ENCODE data around the gene TLE3. TPM values are rescaled to one million over a fixed set of nuclear protein-coding genes. Genes with fewer than 3 reads are reported as not detected.

The TLE3 gene
- total RNA-seq (2021; fragmentation: NEBNext Ultra II Directional; extraction: Animal tissue kit (Norgen Biotek cat#: 25700)): 10 to 100 TPM in 4 of 6 experiments, 1 to 10 TPM in 2; 6.0 to 17.6 (median 13.8) TPM
- long read RNA-seq, partial matches to known transcripts: 0 of 5 reads
- long read RNA-seq, other reads (novel, unspliced or antisense): 5 of 5 reads

DNA sequence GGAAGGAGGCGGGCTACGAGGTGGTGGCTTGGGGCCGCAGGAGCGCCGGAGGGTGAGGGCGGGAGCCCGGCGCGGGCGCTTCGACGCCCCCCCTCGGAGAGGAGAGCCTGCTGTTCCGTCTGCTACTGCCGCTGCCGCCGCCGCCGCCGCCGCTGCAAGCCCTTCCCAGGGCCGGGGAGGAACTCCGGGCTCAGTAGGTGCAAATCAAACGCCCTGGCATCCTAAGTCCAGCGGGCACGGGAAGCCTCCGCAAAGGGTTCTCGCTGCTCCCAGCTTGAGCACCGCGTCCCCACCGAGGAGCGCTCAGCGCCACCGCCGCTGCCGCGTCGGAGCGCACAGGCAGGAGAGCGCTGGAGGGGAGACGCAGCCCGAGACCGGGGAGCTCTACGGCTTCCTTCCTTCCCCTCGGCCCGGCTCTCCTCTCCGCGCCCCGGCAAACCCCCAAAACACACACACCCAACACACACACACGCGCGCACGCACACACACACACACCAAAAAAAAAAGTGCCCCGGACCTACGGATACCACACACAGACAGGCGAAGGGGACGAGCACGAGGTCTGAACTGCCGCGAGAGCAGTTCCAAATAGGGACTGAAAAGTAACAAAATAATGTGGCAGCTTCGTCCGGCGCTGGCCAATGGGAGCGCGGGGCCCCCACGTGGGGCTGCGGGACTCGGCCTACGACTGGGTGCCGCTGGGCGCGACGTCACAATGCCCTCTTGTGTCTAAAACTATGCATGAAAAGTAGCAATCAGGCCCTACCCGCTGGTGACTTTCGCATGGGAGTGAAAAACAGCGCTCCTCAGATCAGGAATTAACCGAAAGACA lies at the start of gene TLE3:
Gene TLE3, minus strand, starts transcription at position 597 of the 832 bp plus-strand sequence. CDS start 1,119 bp downstream, outside the sequence.
- H3K9me3 Mint-ChIP-seq: no peaks in the 10 kb centered on the region
- peaks cover 8% of the 10 kb centered on the region; the same call in 1 of the 2 replicates for H3K36me3 Mint-ChIP-seq (ENCODE audit: low read depth)
- peaks cover 13% of the 10 kb centered on the region for H3K27me3 Mint-ChIP-seq (ENCODE audit: insufficient read depth)
- peak within 1 kb of the TSS; percentile 91 for H3K27ac Mint-ChIP-seq
- peaks cover 46% of the 10 kb centered on the region for H3K4me1 Mint-ChIP-seq (ENCODE audit: low read depth)
- H3K4me3 Mint-ChIP-seq: peak within 1 kb of the TSS; percentile 97
- DNase-seq: peak; percentile 98
- peak; percentile 76 for TF ChIP-seq CTCF (IDR thresholded peaks at IDR 0.05)

DNA sequence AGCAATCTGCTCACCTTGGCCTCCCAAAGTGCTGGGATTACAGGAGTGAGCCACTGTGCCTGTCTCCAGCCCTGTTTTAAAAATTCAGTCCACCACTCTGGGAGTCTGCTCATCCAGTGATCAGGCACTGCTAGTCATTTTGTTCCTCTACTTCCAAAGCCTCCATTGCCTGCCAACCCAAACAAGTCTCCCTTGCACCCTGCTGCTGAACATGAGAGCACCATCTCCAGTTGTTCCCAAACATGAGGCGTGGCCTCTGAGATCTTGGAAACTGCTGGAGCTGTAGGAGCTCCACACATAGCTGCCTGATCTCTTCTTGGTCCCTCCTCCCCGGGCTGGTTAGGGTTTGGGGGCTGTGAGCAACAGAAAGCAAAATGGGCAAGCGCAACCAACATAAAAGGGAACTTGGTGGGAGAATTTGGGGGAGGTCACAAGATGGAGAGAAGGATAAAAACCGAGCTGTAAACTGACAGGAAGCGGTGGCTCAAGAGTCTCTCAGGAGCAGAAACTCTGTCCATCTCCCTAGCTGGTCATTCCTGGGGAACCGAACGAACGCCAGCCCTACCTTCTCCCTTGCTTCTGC lies 49.6 kb upstream of the TLE3 start:
- H3K4me3 Mint-ChIP-seq: no peak overlapping the region
- no peaks in the 10 kb centered on the region for H3K36me3 Mint-ChIP-seq (ENCODE audit: low read depth)
- DNase-seq: no peak
- H3K27me3 Mint-ChIP-seq (ENCODE audit: insufficient read depth): peaks cover 39% of the 10 kb centered on the region
- H3K27ac Mint-ChIP-seq: no peak overlapping the region
- no peaks in the 10 kb centered on the region for H3K9me3 Mint-ChIP-seq
- peaks cover 7% of the 10 kb centered on the region for H3K4me1 Mint-ChIP-seq (ENCODE audit: low read depth)
- no peak for TF ChIP-seq CTCF (IDR thresholded peaks at IDR 0.05)

- no peak for TF ChIP-seq CTCF (IDR thresholded peaks at IDR 0.05)
- peaks cover 39% of the 10 kb centered on the region for H3K27me3 Mint-ChIP-seq (ENCODE audit: insufficient read depth)
- H3K4me1 Mint-ChIP-seq (ENCODE audit: low read depth): peaks cover 7% of the 10 kb centered on the region
- no peak overlapping the region for H3K27ac Mint-ChIP-seq
- H3K36me3 Mint-ChIP-seq (ENCODE audit: low read depth): no peaks in the 10 kb centered on the region
- DNase-seq: no peak
- H3K4me3 Mint-ChIP-seq: no peak overlapping the region
- H3K9me3 Mint-ChIP-seq: no peaks in the 10 kb centered on the region
Measured at GRCh38 chr15:70146771-70147170, 49.1 kb upstream of the TLE3 start.

DNA sequence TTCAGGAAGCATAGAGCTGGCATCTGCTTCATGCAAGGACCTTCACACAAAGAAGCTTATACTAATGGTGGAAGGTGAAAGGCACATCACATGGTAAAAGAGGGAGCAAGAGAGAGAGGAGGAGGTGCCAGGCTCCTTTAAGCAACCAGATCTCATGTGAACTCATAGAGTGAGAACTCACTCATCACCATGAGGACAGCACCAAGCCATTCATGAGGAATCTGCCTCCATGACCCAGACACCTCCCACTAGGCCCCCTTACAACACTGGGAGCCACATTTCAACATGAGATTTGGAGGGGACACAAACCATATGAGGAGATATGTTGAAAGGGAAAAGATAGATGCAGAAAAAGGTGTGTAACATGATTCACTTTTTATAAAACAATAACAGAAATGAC lies 48.4 kb upstream of the TLE3 start:
- DNase-seq: no peak
- no peak for TF ChIP-seq CTCF (IDR thresholded peaks at IDR 0.05)
- Mint-ChIP-seq H3K27me3 (ENCODE audit: insufficient read depth) (peaks cover 42% of the 10 kb centered on the region), H3K4me1 (ENCODE audit: low read depth) (peaks cover 7% of the 10 kb centered on the region), H3K4me3 (no peak overlapping the region), H3K9me3 (no peaks in the 10 kb centered on the region), H3K36me3 (ENCODE audit: low read depth) (no peaks in the 10 kb centered on the region), H3K27ac (no peak overlapping the region)

DNA sequence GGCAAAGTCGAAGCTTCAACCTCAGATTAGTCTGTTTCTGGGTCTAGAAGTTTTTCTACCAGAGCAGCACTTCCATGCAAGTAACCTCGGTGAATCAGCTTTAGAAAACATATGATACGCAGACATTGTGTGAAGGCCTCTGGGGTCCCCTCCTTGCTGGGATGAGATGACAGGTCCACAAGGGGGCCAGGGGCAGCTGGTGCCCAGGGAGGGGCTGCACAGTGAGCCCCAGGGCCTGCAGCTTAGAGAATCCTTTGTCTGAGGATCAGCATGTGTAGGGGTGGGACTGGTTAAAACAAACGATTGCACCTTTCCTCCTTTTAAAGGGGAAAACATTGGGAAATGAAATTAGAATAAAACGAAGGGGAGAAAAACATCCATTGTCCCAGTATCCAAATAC lies 47.5 kb upstream of the TLE3 start:
- Mint-ChIP-seq H3K36me3 (ENCODE audit: low read depth) (no peaks in the 10 kb centered on the region), H3K9me3 (no peaks in the 10 kb centered on the region), H3K27ac (no peak overlapping the region), H3K4me1 (ENCODE audit: low read depth) (peaks cover 6% of the 10 kb centered on the region), H3K27me3 (ENCODE audit: insufficient read depth) (peaks cover 46% of the 10 kb centered on the region), H3K4me3 (no peak overlapping the region)
- TF ChIP-seq CTCF (IDR thresholded peaks at IDR 0.05): no peak
- DNase-seq: no peak

Measured in HFFc6 (cell line).